GM21423 (cell line): ENCODE results near the gene VAV3.
A peak's percentile ranks its signal among the peaks of the same experiment; 100 is the strongest.

Experiments used
- ATAC-seq: cut with Tn5 transposase; IDR thresholded peaks from one replicate; pipeline ENCODE4 v1.9.1; 2021; ENCODE audit warnings: mild to moderate bottlenecking, moderate library complexity; ENCODE audit not compliant: unreplicated experiment

The VAV3 gene

GRCh38 chr1:107936498-107937481 lies 28.2 kb downstream of the VAV3 start:
- ATAC-seq = peak; percentile 38

GRCh38 chr1:107935396-107936064 lies 29.4 kb downstream of the VAV3 start:
- ATAC-seq = peak; percentile 87

GRCh38 chr1:107934578-107934977 lies 30.4 kb downstream of the VAV3 start:
- no peak for ATAC-seq

- ATAC-seq = no peak
Measured at GRCh38 chr1:107933736-107934135, 31.2 kb downstream of the VAV3 start.

- ATAC-seq = no peak
Measured at GRCh38 chr1:107930292-107930691, 34.7 kb downstream of the VAV3 start.

- no peak for ATAC-seq
Measured at GRCh38 chr1:107927820-107928219, 37.2 kb downstream of the VAV3 start.

- no peak for ATAC-seq
Measured at GRCh38 chr1:107926436-107927080, 38.4 kb downstream of the VAV3 start.

- ATAC-seq = no peak
Measured at GRCh38 chr1:107925565-107925964, 39.4 kb downstream of the VAV3 start.

GRCh38 chr1:107920999-107921398 lies 44.0 kb downstream of the VAV3 start:
- ATAC-seq = no peak

- no peak for ATAC-seq
Measured at GRCh38 chr1:107920561-107920960, 44.4 kb downstream of the VAV3 start.

GRCh38 chr1:107919953-107920352 lies 45.0 kb downstream of the VAV3 start:
- no peak for ATAC-seq

- ATAC-seq = no peak
Measured at GRCh38 chr1:107914119-107914765, 50.7 kb downstream of the VAV3 start.

- no peak for ATAC-seq
Measured at GRCh38 chr1:107912656-107913055, 52.3 kb downstream of the VAV3 start.

GRCh38 chr1:107900090-107900945 lies 64.7 kb downstream of the VAV3 start:
- ATAC-seq = no peak

- ATAC-seq = no peak
Measured at GRCh38 chr1:107899655-107900054, 65.3 kb downstream of the VAV3 start.

GRCh38 chr1:107897438-107898345 lies 67.3 kb downstream of the VAV3 start:
- ATAC-seq = no peak

- no peak for ATAC-seq
Measured at GRCh38 chr1:107896936-107897335, 68.0 kb downstream of the VAV3 start.

GRCh38 chr1:107896401-107896800 lies 68.6 kb downstream of the VAV3 start:
- no peak for ATAC-seq
